Measurements from ENCODE around the gene AXL.

AXL gene

DNA sequence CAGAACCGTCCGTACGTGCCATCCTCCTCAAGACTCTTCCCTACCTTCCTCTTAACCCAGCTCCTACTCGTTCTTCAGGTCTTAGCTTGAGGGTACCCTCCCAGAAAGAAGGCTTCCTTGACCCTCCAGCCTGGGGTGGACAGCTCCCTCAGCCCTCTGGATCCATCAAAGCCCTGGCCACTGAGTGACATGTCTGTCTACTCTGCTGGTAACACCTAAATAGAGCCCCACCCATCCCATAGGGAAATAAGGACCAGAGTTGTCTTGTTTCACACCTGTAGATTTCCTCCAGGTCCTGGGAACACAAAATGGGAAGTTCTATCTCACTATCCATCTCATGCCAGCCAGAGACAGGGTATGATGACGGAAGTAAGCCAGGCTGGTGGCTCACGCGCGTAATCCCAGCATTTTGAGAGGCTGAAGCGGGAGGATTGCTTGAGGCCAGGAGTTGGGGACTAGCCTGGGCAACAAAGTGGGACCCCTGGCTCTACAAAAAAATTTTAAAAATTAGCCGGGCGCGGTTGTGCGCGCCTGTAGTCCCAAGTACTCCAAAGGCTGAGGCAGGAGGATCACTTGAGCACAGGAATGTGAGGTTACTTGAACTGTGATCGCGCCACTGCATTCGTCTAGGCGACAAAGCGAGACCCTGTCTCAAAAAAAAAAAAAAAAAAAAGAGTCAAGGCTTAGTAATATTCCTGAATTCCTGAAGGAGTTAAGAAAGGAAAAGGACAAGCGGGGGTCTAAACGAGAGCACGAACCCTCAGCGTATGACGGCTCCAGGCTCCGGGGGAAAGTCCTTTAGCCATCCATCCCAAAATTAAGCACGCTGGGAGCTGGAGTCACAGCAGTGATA, 90.4 kb downstream of the AXL start:
- DNase-seq: no peak

DNA sequence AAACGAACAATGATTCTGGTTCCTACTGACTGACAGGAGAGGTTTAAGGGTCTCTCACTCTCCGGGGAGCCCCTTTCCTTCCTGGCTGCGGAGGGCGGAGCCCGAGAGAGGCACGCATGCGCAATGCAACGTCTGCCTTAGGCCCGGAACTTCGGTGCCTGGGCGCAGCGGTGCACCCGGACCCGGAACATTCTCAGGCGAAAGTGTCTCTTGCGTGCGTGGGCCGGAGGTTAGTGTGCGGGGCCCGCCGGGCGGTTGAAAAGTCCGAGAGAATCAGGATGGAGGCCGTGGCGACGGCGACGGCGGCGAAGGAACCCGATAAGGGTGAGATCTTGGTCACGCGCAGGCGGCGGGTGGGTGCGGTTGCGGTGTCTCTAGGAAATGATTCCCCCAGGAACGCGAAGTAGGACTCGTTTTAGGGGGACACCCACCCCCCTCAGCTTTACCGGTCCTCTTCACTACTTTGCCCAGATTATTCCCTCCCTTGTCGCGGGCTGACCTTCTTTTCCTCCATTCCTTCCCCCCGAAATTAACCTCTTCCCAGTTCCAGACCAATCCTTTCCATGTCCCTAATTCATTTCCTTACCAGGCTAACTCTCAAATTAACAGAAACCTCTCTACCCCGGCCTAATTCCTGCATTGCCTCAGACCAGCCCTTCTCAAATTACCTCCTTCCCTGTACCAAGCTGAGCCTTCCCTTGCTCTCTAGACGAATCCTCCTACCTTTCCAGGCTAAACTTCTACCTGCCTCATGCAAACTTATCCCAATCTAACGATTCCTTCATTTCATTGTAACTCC, 91.2 kb downstream of the AXL start, which contains the start of gene CCDC97:
Gene CCDC97 (plus strand): TSS at position 140 of the 799 bp plus-strand sequence. CDS start 139 bp downstream, at position 279.
- peak; percentile 88 for DNase-seq

DNA sequence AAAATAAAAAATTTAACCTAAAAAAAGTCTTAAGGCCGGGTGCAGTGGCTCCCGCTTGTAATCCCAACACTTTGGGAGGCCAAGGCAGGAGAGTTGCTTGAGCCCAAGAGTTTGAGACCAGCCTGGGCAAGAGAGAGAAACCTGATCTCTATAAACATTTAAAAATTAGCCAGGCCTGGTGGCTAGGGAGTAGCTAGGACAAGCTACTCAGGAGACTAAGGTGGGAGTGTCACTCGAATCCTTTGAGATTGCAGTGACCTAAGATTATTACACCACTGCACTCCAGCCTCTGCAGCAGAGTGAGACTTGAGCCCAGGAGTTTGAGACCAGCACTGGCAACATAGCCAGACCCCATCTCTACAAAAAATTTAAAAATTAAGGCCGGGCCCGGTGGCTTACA, 92.0 kb downstream of the AXL start:
- no peak for DNase-seq
